ENCODE data around the gene MYH16.
"Not testable (repeated sequence)": the region's sequence is repeated elsewhere in the genome, so short reads cannot be mapped to it uniquely, and the experiment has no call there.

Gene MYH16

GRCh38 chr7:99340659-99341058, 68.0 kb downstream of the MYH16 start:
- H3K36me3 ChIP-seq (ENCODE audit: control insufficient read depth, insufficient read depth, low read length), result peaks cover 30% of the 10 kb centered on the region
- no peak overlapping the region for H3K27ac ChIP-seq (ENCODE audit: insufficient read depth, low read depth, low read length, poor library complexity, severe bottlenecking)
- no peaks in the 10 kb centered on the region for H3K4me1 ChIP-seq (ENCODE audit: control insufficient read depth, insufficient read depth, low read length)
- WGBS, 2 experiments, result 89 to 95% methylated on average over 3 of the region's 3 CpGs
- H3K27me3 ChIP-seq (ENCODE audit: control insufficient read depth, insufficient read depth, low read length, poor library complexity, severe bottlenecking), result no peaks in the 10 kb centered on the region
- no peaks in the 10 kb centered on the region for H3K9me3 ChIP-seq (ENCODE audit: control insufficient read depth, low read length)
- H3K4me3 ChIP-seq (ENCODE audit: insufficient read depth, low read depth, low read length), result no peak overlapping the region

DNA sequence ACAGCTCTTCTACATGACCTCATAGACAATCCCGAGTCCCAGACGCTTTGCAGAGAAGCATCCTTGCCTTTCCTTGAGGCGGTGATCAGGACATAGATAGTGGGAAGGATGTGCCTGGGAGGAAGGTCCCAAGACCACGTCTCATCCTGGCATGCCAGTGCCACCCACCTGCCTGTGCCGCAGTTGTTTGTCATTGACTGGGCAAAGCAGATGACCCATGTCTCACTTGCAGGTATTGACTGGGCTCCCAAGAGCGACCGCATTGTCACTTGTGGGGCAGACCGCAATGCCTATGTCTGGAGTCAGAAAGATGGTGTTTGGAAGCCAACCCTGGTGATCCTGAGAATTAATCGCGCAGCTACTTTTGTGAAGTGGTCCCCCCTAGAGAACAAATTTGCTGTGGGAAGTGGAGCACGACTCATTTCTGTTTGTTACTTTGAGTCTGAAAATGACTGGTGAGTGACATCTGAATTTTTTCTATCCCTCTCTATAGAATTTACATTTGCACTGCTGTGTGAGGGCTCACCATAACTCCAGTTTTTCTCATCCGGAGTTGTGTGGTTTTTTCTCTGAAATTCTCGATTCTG, 71.5 kb downstream of the MYH16 start:
- WGBS, 2 experiments, result 96 to 97% methylated on average over 13 of the region's 13 CpGs
- Histone ChIP-seq H3K4me3 (ENCODE audit: insufficient read depth, low read depth, low read length) (no peak overlapping the region), H3K27ac (ENCODE audit: insufficient read depth, low read depth, low read length, poor library complexity, severe bottlenecking) (no peak overlapping the region), H3K27me3 (ENCODE audit: control insufficient read depth, insufficient read depth, low read length, poor library complexity, severe bottlenecking) (no peaks in the 10 kb centered on the region), H3K9me3 (ENCODE audit: control insufficient read depth, low read length) (no peaks in the 10 kb centered on the region), H3K36me3 (ENCODE audit: control insufficient read depth, insufficient read depth, low read length) (peaks cover 28% of the 10 kb centered on the region), H3K4me1 (ENCODE audit: control insufficient read depth, insufficient read depth, low read length) (no peaks in the 10 kb centered on the region)

- peaks cover 14% of the 10 kb centered on the region for H3K36me3 ChIP-seq (ENCODE audit: control insufficient read depth, insufficient read depth, low read length)
- WGBS, 2 experiments, result 90 to 97% methylated on average over 3 of the region's 3 CpGs
- H3K9me3 ChIP-seq (ENCODE audit: control insufficient read depth, low read length); H3K27me3 ChIP-seq (ENCODE audit: control insufficient read depth, insufficient read depth, low read length, poor library complexity, severe bottlenecking); H3K4me1 ChIP-seq (ENCODE audit: control insufficient read depth, insufficient read depth, low read length); H3K27ac ChIP-seq (ENCODE audit: insufficient read depth, low read depth, low read length, poor library complexity, severe bottlenecking); H3K4me3 ChIP-seq (ENCODE audit: insufficient read depth, low read depth, low read length): not testable (repeated sequence)
These were observed 78.0 kb downstream of the MYH16 start for GRCh38 chr7:99350641-99351040.

GRCh38 chr7:99352247-99352646, 79.6 kb downstream of the MYH16 start:
- WGBS, 2 experiments, result 91 to 94% methylated on average over 5 of the region's 5 CpGs

DNA sequence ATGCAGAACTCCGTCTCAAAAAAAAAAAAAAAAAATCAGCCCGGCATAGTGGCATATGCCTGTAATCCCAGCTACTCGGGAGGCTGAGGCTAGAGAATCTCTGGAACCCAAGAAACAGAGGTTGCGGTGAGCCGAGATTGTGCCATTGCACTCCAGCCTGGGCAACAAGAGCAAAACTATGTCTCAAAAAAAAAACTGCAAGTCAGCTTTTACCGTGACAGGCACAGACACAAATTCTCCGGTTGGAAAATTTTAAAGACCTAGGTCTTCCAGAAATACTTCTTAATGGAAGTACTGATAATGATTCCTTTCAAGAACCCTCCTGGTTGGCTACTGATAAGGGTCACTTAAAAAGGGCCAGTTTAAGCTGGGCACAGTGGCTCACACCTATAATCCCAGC, 82.5 kb downstream of the MYH16 start:
- Histone ChIP-seq H3K9me3 (ENCODE audit: control insufficient read depth, low read length) (no peaks in the 10 kb centered on the region), H3K36me3 (ENCODE audit: control insufficient read depth, insufficient read depth, low read length) (peaks cover 27% of the 10 kb centered on the region), H3K27ac (ENCODE audit: insufficient read depth, low read depth, low read length, poor library complexity, severe bottlenecking) (no peak overlapping the region), H3K27me3 (ENCODE audit: control insufficient read depth, insufficient read depth, low read length, poor library complexity, severe bottlenecking) (no peaks in the 10 kb centered on the region), H3K4me3 (ENCODE audit: insufficient read depth, low read depth, low read length) (no peak overlapping the region), H3K4me1 (ENCODE audit: control insufficient read depth, insufficient read depth, low read length) (no peaks in the 10 kb centered on the region)
- WGBS, 2 experiments, result 95 to 96% methylated on average over 7 of the region's 7 CpGs

More at GRCh38 chr7:99352247-99352646, 79.6 kb downstream of the MYH16 start:
- H3K9me3 ChIP-seq (ENCODE audit: control insufficient read depth, low read length), result no peaks in the 10 kb centered on the region
- H3K4me3 ChIP-seq (ENCODE audit: insufficient read depth, low read depth, low read length), result no peak overlapping the region
- H3K27ac ChIP-seq (ENCODE audit: insufficient read depth, low read depth, low read length, poor library complexity, severe bottlenecking), result no peak overlapping the region
- H3K4me1 ChIP-seq (ENCODE audit: control insufficient read depth, insufficient read depth, low read length), result no peaks in the 10 kb centered on the region
- H3K36me3 ChIP-seq (ENCODE audit: control insufficient read depth, insufficient read depth, low read length), result peaks cover 17% of the 10 kb centered on the region
- H3K27me3 ChIP-seq (ENCODE audit: control insufficient read depth, insufficient read depth, low read length, poor library complexity, severe bottlenecking), result no peaks in the 10 kb centered on the region

DNA sequence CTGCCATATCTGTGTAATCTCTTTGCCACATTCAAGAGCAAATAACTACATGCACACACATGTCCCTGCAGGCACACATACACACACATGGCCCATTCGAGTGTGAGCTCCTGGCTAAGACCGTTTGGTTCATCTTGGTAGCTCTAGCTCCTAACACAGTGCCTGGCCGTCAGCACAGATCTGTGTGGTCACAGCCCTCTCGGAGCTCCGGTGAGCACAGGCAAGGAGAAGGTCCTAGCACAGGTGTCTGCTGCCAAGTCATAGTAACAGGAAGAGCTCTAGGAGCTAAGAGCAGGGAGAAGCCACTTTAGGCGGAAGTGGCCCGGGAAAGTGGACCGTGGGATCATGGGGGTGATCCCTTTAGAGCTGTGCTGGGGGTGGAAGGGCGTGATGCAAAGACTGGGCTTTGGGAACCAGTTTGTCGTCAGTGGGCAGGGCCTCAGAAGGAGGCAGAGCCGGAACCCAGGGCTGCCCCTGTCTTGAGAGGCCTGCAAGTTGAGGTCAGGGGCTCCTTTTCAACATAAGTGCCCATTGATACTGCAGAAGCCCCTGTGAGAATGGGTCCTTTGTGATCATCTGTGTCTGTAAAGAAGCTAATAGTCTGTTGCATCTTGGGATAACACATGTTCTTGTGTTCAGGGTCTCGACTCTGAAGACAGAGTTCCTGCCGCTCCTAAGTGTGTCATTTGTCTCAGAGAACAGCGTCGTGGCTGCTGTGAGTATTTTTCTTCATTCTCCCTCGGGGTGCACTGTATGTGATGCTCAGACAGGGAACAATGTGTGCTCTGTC, 85.3 kb downstream of the MYH16 start:
- 96% methylated on average over 16 of the region's 16 CpGs for WGBS, 2 experiments
- Histone ChIP-seq H3K27ac (ENCODE audit: insufficient read depth, low read depth, low read length, poor library complexity, severe bottlenecking) (peak overlapping the region; percentile 33), H3K4me3 (ENCODE audit: insufficient read depth, low read depth, low read length) (no peak overlapping the region), H3K36me3 (ENCODE audit: control insufficient read depth, insufficient read depth, low read length) (peaks cover 29% of the 10 kb centered on the region), H3K27me3 (ENCODE audit: control insufficient read depth, insufficient read depth, low read length, poor library complexity, severe bottlenecking) (no peaks in the 10 kb centered on the region), H3K9me3 (ENCODE audit: control insufficient read depth, low read length) (no peaks in the 10 kb centered on the region), H3K4me1 (ENCODE audit: control insufficient read depth, insufficient read depth, low read length) (no peaks in the 10 kb centered on the region)

DNA sequence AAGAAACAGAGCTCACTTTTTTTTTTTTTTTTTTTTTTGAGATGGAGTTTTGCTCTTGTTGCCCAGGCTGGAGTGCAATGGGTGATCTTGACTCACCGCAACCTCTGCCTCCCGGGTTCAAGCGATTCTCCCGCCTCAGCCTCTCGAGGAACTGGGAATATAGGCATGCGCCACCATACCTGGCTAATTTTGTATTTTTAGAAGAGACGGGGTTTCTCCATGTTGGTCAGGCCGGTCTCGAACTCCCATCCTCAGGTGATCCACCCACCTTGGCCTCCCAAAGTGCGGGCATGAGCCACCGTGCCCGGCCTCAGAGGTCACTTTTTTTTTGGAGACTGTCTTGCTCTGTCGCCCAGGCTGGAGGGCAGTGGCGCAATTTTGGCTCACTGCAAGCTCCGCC, 85.9 kb downstream of the MYH16 start:
- WGBS, 2 experiments, result 94 to 95% methylated on average over 15 of the region's 15 CpGs
- H3K27ac ChIP-seq (ENCODE audit: insufficient read depth, low read depth, low read length, poor library complexity, severe bottlenecking); H3K4me3 ChIP-seq (ENCODE audit: insufficient read depth, low read depth, low read length); H3K9me3 ChIP-seq (ENCODE audit: control insufficient read depth, low read length); H3K4me1 ChIP-seq (ENCODE audit: control insufficient read depth, insufficient read depth, low read length); H3K27me3 ChIP-seq (ENCODE audit: control insufficient read depth, insufficient read depth, low read length, poor library complexity, severe bottlenecking): not testable (repeated sequence)
- peaks cover 34% of the 10 kb centered on the region for H3K36me3 ChIP-seq (ENCODE audit: control insufficient read depth, insufficient read depth, low read length)

GRCh38 chr7:99359465-99360154, 87.0 kb downstream of the MYH16 start:
- 92% methylated on average over 22 of the region's 22 CpGs for WGBS, 2 experiments
- Histone ChIP-seq H3K4me3 (ENCODE audit: insufficient read depth, low read depth, low read length) (no peak overlapping the region), H3K4me1 (ENCODE audit: control insufficient read depth, insufficient read depth, low read length) (no peaks in the 10 kb centered on the region), H3K9me3 (ENCODE audit: control insufficient read depth, low read length) (no peaks in the 10 kb centered on the region), H3K36me3 (ENCODE audit: control insufficient read depth, insufficient read depth, low read length) (peaks cover 44% of the 10 kb centered on the region), H3K27ac (ENCODE audit: insufficient read depth, low read depth, low read length, poor library complexity, severe bottlenecking) (no peak overlapping the region), H3K27me3 (ENCODE audit: control insufficient read depth, insufficient read depth, low read length, poor library complexity, severe bottlenecking) (no peaks in the 10 kb centered on the region)
